Kidney capillary endothelial cell (primary cell): ENCODE results near the gene KRT85.
"Not testable (repeated sequence)": the region's sequence is repeated elsewhere in the genome, so short reads cannot be mapped to it uniquely, and the experiment has no call there.

Experiments used
- DNase-seq: peaks from one replicate; pipeline ENCODE4 v3.0.0-alpha.2; 2018; ENCODE audit warnings: low spot score

Gene KRT85

DNA sequence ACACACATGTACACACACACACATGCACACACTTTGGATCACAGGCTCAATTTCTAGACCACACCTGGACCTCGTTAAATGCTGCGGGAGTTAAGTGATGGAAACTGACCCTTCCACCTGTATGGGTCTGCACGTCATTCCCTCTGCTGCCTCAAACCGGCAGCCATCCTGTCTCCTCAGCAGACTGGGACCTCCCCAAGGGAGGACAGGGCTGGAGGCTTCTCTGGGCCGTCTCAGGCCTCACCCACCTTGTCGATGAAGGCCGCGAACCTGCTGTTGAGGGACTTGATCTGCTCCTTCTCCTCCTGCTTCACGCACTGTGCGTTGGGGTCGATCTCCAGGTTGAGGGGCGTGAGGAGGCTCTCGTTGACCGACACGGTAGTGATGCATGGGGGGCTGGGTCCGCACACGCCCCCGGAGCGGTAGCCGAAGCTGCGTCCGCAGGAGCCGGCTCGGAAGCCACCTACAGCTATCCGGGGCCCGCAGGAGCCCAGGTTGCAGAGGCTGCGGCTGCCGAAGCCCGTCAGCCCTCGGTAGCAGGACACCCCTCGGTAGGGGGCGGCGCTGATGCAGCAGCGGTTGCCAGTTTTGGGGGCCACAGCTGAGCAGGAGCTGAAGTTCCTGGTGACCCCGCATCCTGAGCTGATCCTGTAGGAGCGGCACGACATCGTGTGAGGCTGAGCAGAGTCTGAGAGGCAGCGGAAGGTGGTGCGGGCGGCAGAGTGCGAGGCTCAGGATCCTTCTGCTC, at the start of gene KRT85:
KRT85 (minus strand) TSS at position 744 of the 748 bp plus-strand sequence; CDS start at position 668, 76 bp downstream.
- no peak for DNase-seq

DNA sequence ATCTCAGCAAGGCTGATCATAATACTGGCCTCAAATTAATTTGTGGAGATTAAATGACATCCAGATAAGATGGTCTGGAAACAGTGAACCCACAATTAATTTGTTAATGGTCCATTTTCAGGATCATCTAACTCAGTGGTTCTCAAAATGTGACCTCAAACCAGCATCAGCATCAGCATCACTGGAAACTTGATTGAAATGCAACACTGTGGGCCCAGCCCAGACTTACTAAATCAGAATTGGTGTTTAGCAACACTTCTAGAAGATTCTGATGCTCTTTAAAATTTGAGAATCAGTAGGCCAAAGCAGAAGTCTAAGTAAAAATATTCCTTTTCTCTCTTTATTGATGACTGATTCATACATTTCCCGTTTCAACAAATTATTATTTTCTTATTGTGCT, 49.5 kb upstream of the KRT85 start:
- no peak for DNase-seq

DNA sequence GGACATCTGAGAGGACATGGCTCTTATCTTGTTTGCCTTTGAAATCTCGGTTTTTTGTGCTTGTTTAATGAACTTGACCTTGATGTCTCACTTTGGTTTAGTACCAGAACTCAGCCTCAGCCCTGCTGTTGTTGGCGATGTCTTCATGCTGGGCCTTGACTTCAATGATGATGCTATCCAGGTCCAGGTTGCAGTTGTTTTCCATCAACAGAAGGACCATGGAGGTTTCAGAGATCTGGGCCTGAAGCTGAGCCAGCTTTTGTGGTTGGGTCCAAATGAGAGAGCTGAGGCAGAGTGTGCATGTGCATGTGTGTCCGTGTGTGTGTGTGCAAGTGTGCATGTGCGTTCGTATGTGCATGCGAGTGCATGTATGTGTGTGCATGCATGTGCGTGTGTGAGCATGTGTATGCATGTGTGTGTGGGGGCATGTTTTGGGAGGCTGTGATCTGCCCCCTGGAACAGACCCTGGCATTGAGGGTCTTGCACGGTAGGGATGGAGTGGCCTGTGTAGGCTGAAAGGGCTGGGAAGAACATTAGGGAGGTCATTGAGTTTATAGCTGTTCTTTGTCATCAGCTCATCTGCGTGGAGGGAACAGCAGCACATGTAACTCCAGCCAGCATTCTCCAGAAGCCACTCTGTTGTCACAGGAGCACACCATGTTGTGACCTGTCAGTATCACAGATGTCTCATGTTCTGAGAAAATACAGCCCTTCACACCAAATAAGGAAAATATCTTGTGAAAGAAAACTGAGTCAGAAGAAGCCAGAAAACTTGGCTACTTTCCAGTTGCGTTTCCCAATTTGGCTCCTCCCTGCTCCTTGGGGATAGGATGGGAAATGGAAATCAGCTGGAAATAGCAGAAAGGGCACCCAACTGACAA, 48.8 kb upstream of the KRT85 start:
- DNase-seq: no peak

DNA sequence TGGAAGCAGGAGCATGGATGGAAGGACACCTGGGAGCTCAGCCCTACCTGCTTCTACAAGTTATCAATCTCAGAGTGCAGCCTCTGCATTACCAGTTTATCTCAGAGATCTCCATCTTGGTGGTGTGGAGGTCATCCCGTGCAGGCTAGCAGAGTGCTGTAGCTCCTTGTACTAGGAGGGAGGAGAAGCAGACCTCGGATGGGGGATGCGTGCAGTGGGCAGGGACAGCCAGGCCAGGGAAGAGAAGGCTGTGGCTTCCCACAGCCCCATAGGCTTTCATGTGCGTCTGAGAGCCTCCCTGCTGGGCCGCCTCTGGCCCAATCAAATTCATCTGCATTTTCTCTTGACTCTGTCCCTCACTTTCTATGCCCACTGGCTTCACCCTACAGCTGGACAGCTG, 47.7 kb upstream of the KRT85 start:
- no peak for DNase-seq

DNA sequence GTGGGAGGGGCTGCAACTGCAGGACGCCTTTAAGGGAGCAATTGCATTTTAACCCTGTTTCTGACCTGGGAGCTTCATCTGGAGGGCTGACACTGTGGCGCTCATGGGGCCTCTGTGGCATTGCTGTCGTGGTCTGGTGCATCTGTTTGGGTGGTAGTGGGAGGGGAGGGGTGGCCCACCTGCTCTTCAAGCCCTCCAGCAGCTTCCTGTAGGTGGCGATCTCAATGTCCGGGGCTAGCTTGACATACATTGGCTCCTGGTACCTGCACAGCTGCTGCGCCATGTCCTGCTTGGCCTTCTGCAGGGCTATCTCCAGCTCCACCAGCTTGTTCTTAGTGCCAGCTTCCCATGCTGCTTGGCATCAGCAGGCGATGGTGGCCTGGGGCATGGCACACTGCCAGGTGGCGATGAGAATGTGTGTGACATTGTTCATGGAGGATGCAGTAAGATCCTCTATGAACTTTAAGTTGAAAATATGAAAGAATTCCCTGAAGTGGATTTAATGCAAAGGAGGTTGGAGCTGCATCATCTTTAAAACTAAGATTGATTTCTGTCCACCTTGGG, 46.6 kb upstream of the KRT85 start:
- no peak for DNase-seq

DNA sequence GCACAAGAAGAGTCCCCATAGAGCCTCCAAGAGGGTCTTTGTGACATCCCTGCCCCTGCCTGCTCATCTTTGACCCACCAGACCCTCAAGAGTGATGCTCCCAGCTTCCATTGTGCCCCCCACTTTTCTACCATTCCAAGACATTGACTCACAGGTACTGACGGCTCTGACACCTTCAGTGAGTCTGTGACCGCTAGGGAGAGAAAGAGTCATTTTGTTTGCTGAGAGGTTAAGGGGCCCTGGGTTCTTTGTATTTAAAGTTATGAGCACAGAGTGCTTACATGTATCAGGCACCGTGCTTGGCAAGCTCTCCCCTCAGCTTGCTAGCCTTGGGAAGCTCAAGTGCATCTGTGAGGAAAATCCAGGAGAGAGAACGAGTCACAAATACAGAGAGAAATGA, 45.9 kb upstream of the KRT85 start:
- DNase-seq: no peak

DNA sequence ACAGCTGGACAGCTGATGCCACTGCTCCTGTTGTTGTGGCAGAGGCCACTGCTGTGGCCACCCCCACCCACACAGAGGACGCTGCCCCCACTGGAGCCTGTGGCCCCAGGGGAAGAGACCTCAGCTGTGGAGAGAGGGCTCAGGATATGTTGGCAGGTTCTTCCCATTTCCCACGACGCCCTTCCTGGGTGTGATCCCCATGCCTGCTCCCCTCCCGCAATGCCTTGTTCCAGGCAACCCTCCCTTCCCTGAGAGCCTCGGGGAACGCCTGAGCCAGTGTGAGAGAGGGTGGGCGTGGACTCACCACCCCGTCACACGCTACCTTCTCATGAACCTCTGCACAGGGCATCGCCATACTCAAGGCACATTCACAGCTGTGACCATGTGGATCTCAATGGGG, 44.5 kb upstream of the KRT85 start:
- no peak for DNase-seq

DNA sequence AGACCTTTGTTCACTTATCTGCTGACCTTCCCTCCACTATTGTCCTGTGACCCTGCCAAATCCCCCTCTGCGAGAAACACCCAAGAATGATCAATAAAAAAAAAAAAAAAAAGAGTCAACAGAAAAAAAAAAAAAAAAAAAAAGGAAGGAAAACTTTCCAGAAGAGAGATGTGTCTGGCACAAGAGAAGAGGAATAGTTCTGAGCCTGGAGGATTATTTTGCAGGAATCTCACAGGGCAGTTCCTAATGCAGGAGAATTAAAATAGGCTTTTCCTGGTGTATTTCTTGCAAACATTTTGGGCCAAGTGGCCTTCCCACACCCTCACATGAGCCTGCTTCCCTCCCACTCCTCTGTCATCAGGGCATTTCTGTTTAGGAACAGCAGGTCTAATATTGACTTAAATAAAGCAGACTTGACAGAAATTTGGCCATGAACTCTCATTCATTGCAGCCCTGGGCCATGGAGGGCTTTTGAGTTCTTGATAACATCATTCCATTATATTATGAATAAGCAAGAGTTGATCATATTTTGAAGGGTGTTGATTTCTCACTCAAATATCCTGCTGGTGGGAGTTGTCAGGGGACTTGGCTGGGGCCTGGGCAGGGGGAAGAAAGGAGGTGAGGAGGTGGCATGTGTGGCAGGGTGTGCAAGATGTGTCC, 43.4 kb upstream of the KRT85 start:
- not testable (repeated sequence) for DNase-seq

DNA sequence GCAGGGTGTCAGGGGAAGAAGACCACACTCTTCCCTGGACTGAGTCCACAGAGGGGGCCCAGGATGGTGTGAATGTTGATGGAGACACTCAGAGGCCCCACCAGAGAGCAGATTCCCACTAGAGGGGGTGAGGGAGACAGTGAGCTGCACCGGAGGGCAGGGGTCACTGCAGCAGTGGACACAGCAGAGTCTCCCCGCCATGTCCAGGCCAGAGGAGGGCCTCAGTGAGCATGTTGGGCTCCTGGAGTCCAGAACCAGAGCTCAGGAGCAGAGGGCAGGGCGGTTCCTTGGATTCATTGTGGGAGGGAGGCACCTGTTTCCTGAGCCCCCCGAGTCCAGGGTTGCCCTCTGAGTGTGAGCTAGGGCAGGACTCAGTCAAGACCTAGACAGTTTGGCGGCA, 40.6 kb upstream of the KRT85 start:
- no peak for DNase-seq

DNA sequence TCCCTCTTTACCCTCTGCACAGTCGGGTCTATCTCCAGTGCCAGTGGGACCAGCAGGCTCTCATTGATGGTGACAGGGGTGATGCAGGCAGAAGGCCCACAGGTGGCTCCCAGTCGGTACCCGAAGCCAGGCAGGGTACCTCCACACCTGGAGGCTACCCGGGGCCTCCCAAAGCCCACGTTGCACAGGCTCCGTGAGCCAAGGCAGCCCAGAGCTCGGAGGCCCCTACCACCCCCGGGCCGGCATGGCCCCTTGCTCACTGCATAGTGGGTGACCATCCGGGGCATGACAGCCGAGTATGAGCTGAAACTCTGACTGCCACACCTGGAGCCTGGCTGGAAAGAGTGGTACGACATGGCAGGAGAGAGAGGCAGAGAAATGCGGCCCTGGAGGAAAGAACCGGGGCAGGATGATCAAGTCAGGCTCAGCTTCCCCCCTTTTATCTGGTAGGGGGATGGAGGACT, 38.7 kb upstream of the KRT85 start, which contains the start of gene KRT82:
KRT82 (minus strand) TSS at position 414 of the 464 bp plus-strand sequence; CDS start at position 356, 58 bp downstream.
- no peak for DNase-seq

DNA sequence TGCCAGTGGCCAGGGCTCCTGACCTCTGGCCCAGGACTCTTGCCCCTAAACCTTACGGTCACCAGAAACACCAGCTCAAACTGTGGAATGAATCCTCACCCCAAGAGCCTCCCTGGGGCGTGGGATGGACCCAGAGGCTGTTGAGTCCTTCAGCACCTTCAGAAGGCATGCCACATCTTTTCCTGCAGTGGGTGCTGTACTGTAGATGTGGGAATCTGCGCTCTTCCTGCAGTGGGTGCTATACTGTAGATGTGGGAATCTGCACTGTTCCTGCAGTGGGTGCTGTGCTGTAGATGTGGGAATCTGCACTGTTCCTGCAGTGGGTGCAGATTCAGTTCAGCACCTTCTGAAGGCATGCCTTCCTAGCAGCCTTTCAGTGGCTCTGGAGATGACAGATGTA, 37.7 kb upstream of the KRT85 start:
- no peak for DNase-seq

DNA sequence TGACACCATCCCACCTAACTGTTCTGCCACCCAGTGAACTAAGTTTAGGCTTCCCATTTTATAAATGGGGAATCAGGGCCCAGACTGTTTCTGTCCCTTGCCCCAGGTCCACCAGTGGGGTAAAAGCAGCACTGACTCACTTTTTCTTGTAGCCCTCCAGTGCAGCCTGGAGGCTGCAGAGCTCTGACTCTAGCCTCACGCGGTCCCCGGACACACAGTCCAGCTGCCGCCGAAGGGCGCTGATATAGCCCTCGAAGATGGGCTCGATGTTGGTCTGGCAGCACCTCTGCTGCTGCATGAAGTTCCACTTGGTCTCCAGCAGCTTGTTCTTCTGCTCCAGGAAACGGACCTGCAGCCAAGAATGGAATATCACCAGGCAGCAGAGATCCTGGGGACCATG, 36.3 kb upstream of the KRT85 start:
- DNase-seq: no peak

DNA sequence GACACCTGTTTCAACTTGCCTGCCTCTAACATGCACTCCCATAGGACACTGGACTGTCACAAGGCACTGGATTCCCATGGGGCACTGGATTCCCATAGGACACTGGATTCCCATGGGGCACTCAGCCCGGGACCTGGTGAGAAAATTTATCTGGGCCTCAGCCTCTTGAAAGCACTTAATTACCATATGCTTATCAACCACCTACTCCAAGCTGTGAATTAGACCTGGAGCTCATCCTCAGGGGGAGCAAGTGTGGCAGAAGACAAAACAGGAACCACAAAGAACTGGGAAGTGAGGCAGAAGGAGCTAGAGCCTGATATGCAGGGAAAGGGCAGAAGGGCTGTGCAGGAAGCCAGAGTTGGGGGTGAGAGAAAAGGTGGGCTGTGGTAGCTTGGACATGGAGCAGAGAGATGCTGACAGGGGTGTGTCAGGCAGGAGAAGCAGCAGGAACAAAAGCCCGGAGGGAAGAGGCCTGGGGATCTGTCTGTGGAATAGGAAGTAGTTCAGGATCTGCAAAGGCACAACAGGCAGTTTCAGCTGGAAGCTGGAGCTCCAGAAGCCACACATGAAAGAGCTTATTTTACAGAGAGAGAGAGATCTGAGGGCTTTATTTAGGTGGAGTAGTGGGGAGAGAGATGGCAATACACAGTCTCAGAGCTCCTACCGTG, 35.7 kb upstream of the KRT85 start:
- no peak for DNase-seq

DNA sequence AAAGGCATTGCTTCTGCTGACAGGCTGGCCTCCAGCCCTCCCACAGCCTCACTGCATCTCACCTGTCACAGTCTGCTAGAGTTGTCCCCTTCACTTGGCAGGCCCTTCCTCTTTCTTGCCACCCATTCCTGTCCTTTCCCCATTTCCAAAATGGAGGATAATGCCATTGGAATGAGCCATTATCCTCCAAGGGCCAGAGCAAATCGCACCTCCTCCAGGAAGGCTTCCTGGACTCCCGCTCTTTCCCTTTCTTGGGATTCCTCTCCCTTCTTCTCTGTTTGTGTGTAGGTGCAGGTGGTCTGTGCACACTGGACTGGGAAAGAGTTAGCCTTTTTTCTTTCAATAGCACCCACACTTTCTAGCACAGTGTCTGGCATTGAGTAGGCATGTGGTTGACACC, 35.1 kb upstream of the KRT85 start:
- DNase-seq: no peak

DNA sequence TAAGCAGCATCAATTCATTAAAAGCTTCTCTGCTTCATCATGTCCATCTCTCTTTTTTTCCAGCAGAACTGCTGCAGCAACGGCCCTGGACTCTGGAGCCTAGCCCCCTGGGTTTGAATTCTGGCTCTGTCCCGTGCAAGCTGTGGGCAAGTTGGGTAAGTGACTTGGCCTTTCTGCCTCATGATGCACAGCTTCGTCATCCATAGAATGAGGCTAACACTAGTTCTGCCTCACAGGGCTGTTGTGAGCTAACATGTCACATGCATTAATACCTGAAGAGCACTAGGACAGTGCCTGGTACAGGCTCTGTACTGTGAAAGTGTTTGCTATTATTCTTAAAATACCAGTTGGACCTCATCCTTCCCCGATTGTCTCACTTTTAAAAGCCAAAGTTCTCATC, 34.6 kb upstream of the KRT85 start:
- DNase-seq: no peak

DNA sequence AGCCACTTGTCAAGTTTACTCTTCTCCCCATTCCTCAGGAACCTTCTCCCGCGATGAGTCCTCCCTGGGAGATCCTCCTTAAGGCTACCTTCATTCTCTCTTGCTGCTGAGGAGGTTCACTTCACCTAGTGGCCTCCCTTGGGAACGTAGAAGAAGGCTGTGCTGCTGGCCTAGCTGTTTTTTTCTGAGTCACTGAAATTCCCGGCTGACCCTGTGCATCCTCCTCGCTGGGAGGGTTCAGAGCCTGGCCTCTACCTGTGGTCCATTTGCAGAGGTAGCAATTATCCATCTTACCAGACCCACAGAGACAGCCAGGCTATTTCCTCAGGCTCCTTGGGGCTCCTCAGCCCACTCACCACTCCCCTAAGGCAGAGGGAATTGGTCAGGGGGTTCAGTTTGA, 34.2 kb upstream of the KRT85 start:
- no peak for DNase-seq

DNA sequence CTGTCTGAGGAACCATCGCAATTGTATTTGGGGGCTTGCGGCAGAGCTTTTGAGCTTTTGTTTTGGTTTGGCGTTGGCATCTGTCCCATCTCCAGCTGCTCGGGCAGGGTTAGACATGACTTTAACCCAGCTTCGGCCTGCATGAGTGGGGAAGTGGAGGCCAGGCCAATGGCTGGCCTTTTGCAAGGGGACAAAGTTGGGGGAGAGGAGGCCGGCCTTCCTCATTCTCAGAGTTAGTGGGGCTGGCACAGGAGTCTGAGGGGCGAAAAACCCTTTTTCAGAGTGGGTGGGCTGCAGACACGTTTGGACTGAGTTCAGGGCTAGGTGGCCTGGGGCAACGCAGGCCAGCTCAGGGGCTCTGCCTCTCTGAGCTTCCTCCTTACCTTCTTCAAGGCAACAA, 33.6 kb upstream of the KRT85 start:
- no peak for DNase-seq

DNA sequence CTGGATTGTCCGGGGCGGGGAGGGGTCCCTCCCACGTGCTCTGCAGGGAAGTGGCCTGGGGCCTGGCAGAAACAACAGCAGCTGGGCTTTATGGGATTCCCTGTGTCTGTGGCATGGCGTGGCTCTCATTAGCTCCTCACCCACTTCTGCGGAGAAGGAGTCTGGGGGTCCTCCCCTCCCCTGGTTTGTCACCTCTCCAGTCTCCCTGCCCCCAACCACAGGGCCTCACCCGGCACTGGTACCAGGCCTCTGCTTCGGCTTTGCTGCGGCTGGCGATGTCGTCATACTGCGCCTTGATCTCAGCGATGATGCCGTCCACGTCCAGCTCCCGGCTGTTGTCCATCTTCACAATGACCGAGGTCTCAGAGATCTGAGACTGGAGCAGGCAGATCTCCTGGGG, 32.5 kb upstream of the KRT85 start:
- DNase-seq: no peak

DNA sequence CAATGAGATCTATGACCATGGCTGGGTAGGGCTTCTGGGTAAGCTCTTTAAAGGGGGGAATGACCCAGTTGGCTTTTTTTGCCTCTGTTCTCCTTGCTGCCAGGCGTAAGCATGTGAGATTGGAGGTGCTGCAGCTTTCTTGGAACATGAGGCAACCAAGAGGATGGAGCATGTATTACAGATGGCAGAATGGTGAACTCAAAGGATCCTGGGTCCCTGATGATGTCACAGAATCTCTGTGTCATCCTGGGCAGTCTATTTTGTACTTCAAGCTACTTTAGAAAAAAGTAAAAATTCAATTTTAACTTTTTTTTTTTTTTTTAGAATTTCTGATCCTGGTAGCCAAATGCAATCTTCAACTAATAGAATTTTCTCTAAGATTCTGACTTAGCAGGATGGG, 30.9 kb upstream of the KRT85 start:
- no peak for DNase-seq

DNA sequence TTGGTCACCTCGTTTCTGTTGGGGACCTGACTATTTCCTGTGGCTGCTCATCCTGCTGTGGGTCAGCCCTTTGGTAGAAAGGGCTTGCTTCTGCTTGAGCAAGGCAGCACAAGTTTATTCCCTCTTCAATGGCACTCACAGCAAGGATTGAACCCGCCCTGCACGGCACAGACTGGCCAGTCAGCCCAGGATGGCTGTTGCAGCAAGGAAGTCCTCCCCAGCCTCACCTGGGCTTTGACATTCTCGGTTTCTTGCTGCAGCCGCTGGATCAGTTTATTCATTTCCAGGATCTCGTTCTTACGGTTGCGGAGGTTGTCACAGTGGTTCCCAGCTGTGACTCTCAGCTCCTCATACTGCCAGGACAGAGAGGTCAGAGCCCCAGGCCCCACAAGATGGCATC, 29.4 kb upstream of the KRT85 start:
- no peak for DNase-seq

DNA sequence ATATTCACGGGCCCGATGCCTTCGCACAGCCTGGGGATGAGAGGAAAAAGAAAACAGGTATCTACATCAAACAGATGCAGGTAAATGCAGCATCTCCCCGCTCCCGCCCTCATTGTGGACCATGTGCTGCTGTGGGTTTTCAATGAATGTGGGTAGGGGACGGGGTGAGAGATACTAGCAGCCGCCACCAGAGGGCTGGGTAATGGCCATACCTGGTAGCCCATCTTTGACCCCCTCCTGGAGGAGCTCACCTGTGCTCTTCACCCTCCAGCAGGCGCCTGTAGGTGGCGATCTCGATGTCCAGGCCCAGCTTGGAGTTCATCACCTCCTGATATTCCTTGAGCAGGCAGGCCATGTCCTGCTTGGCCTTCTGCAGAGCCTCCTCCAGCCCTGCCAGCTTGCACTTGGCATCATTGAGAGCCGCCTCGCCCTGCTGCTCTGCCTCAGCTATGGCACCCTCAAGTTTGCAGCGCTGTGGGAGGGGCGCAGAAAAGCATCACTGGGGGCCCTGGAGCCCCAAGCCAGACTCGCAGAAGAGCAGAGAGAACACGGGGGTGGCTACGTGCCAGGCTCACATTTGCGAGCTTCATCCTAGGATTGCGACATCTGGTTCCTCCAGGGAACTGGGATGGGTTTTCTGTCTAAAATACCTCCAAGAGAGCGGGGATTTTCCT, 28.6 kb upstream of the KRT85 start:
- no peak for DNase-seq
